CD14-positive monocyte (primary cell): ENCODE data around the gene RAI1. TPM values are rescaled to one million over a fixed set of nuclear protein-coding genes. Genes with fewer than 3 reads are reported as not detected.
A peak's percentile ranks its signal among the peaks of the same experiment; 100 is the strongest.

Experiments used
- DNase-seq, 3 donors: peaks; one replicate each; pipeline ENCODE4 v3.0.0-alpha.2; 2011 to 2022
- H2AFZ ChIP-seq: 2 replicates; pipeline ENCODE4 v1.6.0; 2012; ENCODE audit warnings: mild to moderate bottlenecking, low read depth, low read length, inconsistent platforms; ENCODE audit not compliant: insufficient read depth, poor library complexity, severe bottlenecking
- H3K27ac ChIP-seq, 2 donors: 1 replicate in 1 of 2; 2 replicates in 1 of 2; pipeline ENCODE4 v1.5.1; 2012 to 2013; ENCODE audit warnings: low read length in 2 of 2, control low read depth in 1 of 2, inconsistent platforms in 1 of 2, low read depth in 1 of 2, mild to moderate bottlenecking in 1 of 2
- H3K27me3 ChIP-seq, 2 donors: one replicate each; pipeline versions ENCODE4 v1.6.0 to v1.6.1; 2011 to 2013; ENCODE audit warnings: low read length in 2 of 2; ENCODE audit not compliant: control insufficient read depth in 2 of 2, insufficient read depth in 2 of 2
- H3K36me3 ChIP-seq, 2 donors: replicated peaks in 1 of 2; 1 replicate in 1 of 2; 2 replicates in 1 of 2; pipeline versions ENCODE4 v1.5.1 to v1.6.1; 2012 to 2013; ENCODE audit warnings: low read length in 2 of 2, control low read depth in 1 of 2, inconsistent platforms in 1 of 2, mild to moderate bottlenecking in 1 of 2; ENCODE audit not compliant: insufficient read depth in 2 of 2, control insufficient read depth in 1 of 2
- H3K4me1 ChIP-seq, 2 donors: 1 replicate in 1 of 2; 2 replicates in 1 of 2; pipeline versions ENCODE4 v1.5.1 to v1.6.1; 2012 to 2013; ENCODE audit warnings: low read length in 2 of 2, control low read depth in 1 of 2, inconsistent platforms in 1 of 2, mild to moderate bottlenecking in 1 of 2, moderate library complexity in 1 of 2; ENCODE audit not compliant: insufficient read depth in 2 of 2, control insufficient read depth in 1 of 2
- H3K4me2 ChIP-seq: replicated peaks from 2 replicates; pipeline ENCODE3; 2012; ENCODE audit warnings: low read length, moderate library complexity, mild to moderate bottlenecking; ENCODE audit not compliant: poor library complexity, severe bottlenecking; ENCODE audit errors: extremely low read depth
- H3K4me3 ChIP-seq, 3 experiments: fragments of 200-600 bp in 1 of 3; sonication (generic) in 1 of 3; replicated peaks in 1 of 3; 1 replicate in 2 of 3; 2 replicates in 1 of 3; pipeline ENCODE4 v1.5.1; 2011 to 2013; ENCODE audit warnings: low read length in 3 of 3, mild to moderate bottlenecking in 3 of 3, control low read depth in 2 of 3, low read depth in 2 of 3, inconsistent platforms in 1 of 3, moderate library complexity in 1 of 3
- H3K79me2 ChIP-seq: 2 replicates; pipeline ENCODE4 v1.6.0; 2012; ENCODE audit warnings: mild to moderate bottlenecking, control low read depth, inconsistent platforms, low read length, moderate library complexity; ENCODE audit not compliant: insufficient read depth
- H3K9ac ChIP-seq: 2 replicates; pipeline ENCODE4 v1.6.0; 2017; ENCODE audit warnings: low read length, mild to moderate bottlenecking; ENCODE audit not compliant: insufficient read depth, poor library complexity, severe bottlenecking
- H3K9me3 ChIP-seq, 2 donors: replicated peaks in 1 of 2; 1 replicate in 1 of 2; 2 replicates in 1 of 2; pipeline versions ENCODE4 v1.5.1 to v1.6.1; 2012 to 2013; ENCODE audit warnings: low read length in 2 of 2, control low read depth in 1 of 2; ENCODE audit not compliant: control insufficient read depth in 1 of 2, insufficient read depth in 1 of 2
- H4K20me1 ChIP-seq: 2 replicates; pipeline ENCODE4 v1.6.0; 2012; ENCODE audit warnings: mild to moderate bottlenecking, low read length, control low read depth, moderate library complexity; ENCODE audit not compliant: insufficient read depth
- H3K27ac Mint-ChIP-seq, 7 donors: one replicate each; pipeline ENCODE4 v1.8.0; 2020; ENCODE audit warnings: mild to moderate bottlenecking in 7 of 7, mixed read lengths in 7 of 7, moderate library complexity in 6 of 7, inconsistent platforms in 2 of 7
- H3K27me3 Mint-ChIP-seq, 3 donors: one replicate each; pipeline ENCODE4 v1.8.0; 2021 to 2022; ENCODE audit warnings: low read depth in 3 of 3, mild to moderate bottlenecking in 3 of 3, mixed read lengths in 3 of 3, moderate library complexity in 3 of 3, inconsistent platforms in 1 of 3
- H3K36me3 Mint-ChIP-seq, 2 donors: one replicate each; pipeline ENCODE4 v1.8.0; 2020; ENCODE audit warnings: mixed read lengths in 2 of 2, inconsistent platforms in 1 of 2, mild to moderate bottlenecking in 1 of 2
- H3K4me1 Mint-ChIP-seq: one replicate; pipeline ENCODE4 v1.8.0; 2020; ENCODE audit warnings: mild to moderate bottlenecking, mixed read lengths
- H3K4me3 Mint-ChIP-seq, 2 donors: one replicate each; pipeline ENCODE4 v1.8.0; 2020; ENCODE audit warnings: mild to moderate bottlenecking in 2 of 2, mixed read lengths in 2 of 2, moderate library complexity in 1 of 2
- H3K9me3 Mint-ChIP-seq, 7 donors: one replicate each; pipeline ENCODE4 v1.8.0; 2020 to 2022; ENCODE audit warnings: mixed read lengths in 7 of 7, mild to moderate bottlenecking in 6 of 7, moderate library complexity in 6 of 7, inconsistent platforms in 2 of 7
- WGBS: methylation state at CpG from one replicate; pipeline ENCODE4 v1.1.5; 2013; ENCODE audit warnings: missing lambda C conversion rate; ENCODE audit not compliant: insufficient coverage; 5-methylcytosine and 5-hydroxymethylcytosine counted together
- intact Hi-C, 2 donors: fragments of 100-400 bp; cut with micrococcal nuclease; formaldehyde crosslinking; loops; one replicate each; pipeline versions ENCODE4 v1.15.0 to v1.15.1; 2023
- polyA plus RNA-seq, 3 donors: library from polyadenylated mRNA; depleted of rRNA in 1 of 3; unstranded in 2 of 3; stranded (reverse) in 1 of 3; fragments of 300-500 nt in 2 of 3; fragments of >200 nt in 1 of 3; fragmentation: Illumina TruSeq in 2 of 3; gene quantifications; 1 replicate in 2 of 3; 2 replicates in 1 of 3; pipeline ENCODE4 v1.2.3, GENCODE V29; 2012 to 2021
- TF ChIP-seq, protein P1 (sequence below): fragments of 200-600 bp; IDR thresholded peaks from one replicate; pipeline ENCODE4 v1.8.0; 2022; ENCODE audit warnings: antibody characterized with exemption, mild to moderate bottlenecking

RAI1 gene
- polyA plus RNA-seq, 3 donors = 0.89 to 4.4 (median 1.5) TPM

DNA sequence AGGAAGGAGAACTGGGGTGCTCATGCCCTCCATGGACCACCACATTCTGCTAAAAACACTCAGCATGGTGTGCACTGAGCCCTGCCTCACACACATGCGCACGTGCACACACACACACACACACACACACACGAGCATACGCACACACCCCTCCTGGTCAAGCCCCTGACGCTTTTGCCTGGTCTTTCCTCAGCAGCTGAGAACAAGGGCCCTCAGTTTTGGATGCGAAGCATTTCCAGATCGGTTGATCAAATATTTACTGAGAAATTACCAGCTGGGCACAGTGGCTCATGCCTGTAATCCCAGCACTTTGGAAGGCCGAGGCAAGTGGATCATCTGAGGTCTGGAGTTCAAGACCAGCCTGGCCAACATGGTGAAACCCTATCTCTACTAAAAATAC is 20.1 kb upstream of the RAI1 start:
- peaks cover 11 to 16% of the 10 kb centered on the region in 2 donors for H3K4me1 ChIP-seq
- H3K9ac ChIP-seq = no peak overlapping the region
- peaks cover 0 to 15% (median 11%) of the 10 kb centered on the region in 3 donors for H3K27me3 Mint-ChIP-seq
- no peaks in the 10 kb centered on the region for H3K36me3 ChIP-seq
- no peaks in the 10 kb centered on the region for H4K20me1 ChIP-seq
- H3K27ac Mint-ChIP-seq = no peak overlapping the region
- no peak overlapping the region for H3K27ac ChIP-seq
- 93% methylated on average over 8 of the region's 8 CpGs for WGBS
- H2AFZ ChIP-seq = no peak overlapping the region
- H3K4me3 Mint-ChIP-seq = no peak overlapping the region
- intact Hi-C loops = no loop called here
- peaks cover 25% of the 10 kb centered on the region for H3K4me1 Mint-ChIP-seq
- no peaks in the 10 kb centered on the region for H3K27me3 ChIP-seq
- H3K36me3 Mint-ChIP-seq = no peaks in the 10 kb centered on the region
- TF ChIP-seq, protein P1, sequence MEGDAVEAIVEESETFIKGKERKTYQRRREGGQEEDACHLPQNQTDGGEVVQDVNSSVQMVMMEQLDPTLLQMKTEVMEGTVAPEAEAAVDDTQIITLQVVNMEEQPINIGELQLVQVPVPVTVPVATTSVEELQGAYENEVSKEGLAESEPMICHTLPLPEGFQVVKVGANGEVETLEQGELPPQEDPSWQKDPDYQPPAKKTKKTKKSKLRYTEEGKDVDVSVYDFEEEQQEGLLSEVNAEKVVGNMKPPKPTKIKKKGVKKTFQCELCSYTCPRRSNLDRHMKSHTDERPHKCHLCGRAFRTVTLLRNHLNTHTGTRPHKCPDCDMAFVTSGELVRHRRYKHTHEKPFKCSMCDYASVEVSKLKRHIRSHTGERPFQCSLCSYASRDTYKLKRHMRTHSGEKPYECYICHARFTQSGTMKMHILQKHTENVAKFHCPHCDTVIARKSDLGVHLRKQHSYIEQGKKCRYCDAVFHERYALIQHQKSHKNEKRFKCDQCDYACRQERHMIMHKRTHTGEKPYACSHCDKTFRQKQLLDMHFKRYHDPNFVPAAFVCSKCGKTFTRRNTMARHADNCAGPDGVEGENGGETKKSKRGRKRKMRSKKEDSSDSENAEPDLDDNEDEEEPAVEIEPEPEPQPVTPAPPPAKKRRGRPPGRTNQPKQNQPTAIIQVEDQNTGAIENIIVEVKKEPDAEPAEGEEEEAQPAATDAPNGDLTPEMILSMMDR = no peak
- peaks cover 12 to 14% of the 10 kb centered on the region in 2 donors for H3K9me3 ChIP-seq
- no peak overlapping the region for H3K4me2 ChIP-seq
- peaks cover 9 to 27% (median 23%) of the 10 kb centered on the region in 7 donors for H3K9me3 Mint-ChIP-seq
- H3K79me2 ChIP-seq = no peaks in the 10 kb centered on the region
- no peak overlapping the region for H3K4me3 ChIP-seq
- no peak for DNase-seq

DNA sequence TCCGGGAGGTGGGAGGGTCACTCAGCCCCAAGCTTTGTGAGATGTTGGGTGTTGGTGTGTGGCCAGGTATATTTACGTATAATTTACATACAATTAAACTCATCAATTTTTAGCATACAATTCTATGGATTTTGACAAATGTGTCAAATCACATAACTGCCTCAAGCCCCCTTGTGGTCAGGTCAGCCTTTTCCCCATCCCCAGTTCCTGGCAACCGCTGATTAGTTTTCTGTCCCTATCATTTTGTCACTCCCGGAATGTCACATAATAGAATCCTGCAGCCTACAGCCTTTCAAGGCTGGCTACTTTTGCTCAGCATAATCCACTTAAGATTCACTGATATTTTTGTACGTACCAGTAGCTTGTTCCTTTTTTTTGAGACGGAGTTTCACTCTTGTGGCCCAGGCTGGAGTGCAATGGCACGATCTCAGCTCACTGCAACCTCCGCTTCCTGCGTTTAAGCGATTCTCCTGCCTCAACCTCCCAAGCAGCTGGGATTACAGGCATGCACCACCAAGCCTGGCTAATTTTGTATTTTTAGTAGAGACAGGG is 19.3 kb upstream of the RAI1 start:
- intact Hi-C loops = no loop called here
- H3K4me2 ChIP-seq = no peak overlapping the region
- peak overlapping the region in 1 of 2 donors; percentile 50 for H3K4me3 Mint-ChIP-seq
- no peak overlapping the region for H3K9ac ChIP-seq
- no peaks in the 10 kb centered on the region for H3K79me2 ChIP-seq
- H3K4me1 ChIP-seq = peaks cover 11 to 16% of the 10 kb centered on the region in 2 donors
- no peak overlapping the region for H3K27ac ChIP-seq
- peaks cover 12 to 14% of the 10 kb centered on the region in 2 donors for H3K9me3 ChIP-seq
- no peaks in the 10 kb centered on the region for H3K36me3 ChIP-seq
- H3K36me3 Mint-ChIP-seq = no peaks in the 10 kb centered on the region
- H3K27me3 ChIP-seq = no peaks in the 10 kb centered on the region
- no peak for DNase-seq
- H4K20me1 ChIP-seq = no peaks in the 10 kb centered on the region
- no peak overlapping the region for H2AFZ ChIP-seq
- peaks cover 0 to 15% (median 12%) of the 10 kb centered on the region in 3 donors for H3K27me3 Mint-ChIP-seq
- peaks cover 25% of the 10 kb centered on the region for H3K4me1 Mint-ChIP-seq
- TF ChIP-seq, protein P1 = no peak
- H3K9me3 Mint-ChIP-seq = peaks cover 9 to 25% (median 22%) of the 10 kb centered on the region in 7 donors
- WGBS = 49% methylated on average over 6 of the region's 10 CpGs
- peak overlapping the region in 2 of 7 donors; percentile 36 to 50 for H3K27ac Mint-ChIP-seq
- H3K4me3 ChIP-seq = no peak overlapping the region
